GM15510 (cell line): ENCODE measurements around the gene FRAT1.

ENCODE experiments used
- POLR2A ChIP-seq: IDR thresholded peaks from 3 replicates; pipeline ENCODE4 v1.6.1; 2011; ENCODE audit warnings: borderline replicate concordance; ENCODE audit not compliant: insufficient read length; ENCODE audit errors: extremely low read depth

FRAT1 gene

GRCh38 chr10:97349752-97350513 is 30.9 kb downstream of the FRAT1 start:
- TF ChIP-seq POLR2A = no peak

- TF ChIP-seq POLR2A = no peak
These were observed 34.9 kb downstream of the FRAT1 start for GRCh38 chr10:97353945-97354344.

- no peak for TF ChIP-seq POLR2A
These were observed 36.5 kb downstream of the FRAT1 start for GRCh38 chr10:97355571-97355975.

- TF ChIP-seq POLR2A = no peak
These were observed 37.3 kb downstream of the FRAT1 start for GRCh38 chr10:97356318-97356914.

- TF ChIP-seq POLR2A = no peak
These were observed 37.8 kb downstream of the FRAT1 start for GRCh38 chr10:97356918-97357317.

GRCh38 chr10:97358349-97358748 is 39.3 kb downstream of the FRAT1 start:
- TF ChIP-seq POLR2A = no peak

- no peak for TF ChIP-seq POLR2A
These were observed 39.7 kb downstream of the FRAT1 start for GRCh38 chr10:97358781-97359180.

- TF ChIP-seq POLR2A = no peak
These were observed 41.9 kb downstream of the FRAT1 start for GRCh38 chr10:97360705-97361536.

GRCh38 chr10:97361537-97361901 is 42.4 kb downstream of the FRAT1 start:
- no peak for TF ChIP-seq POLR2A

GRCh38 chr10:97362310-97363033 is 43.4 kb downstream of the FRAT1 start:
- no peak for TF ChIP-seq POLR2A

- TF ChIP-seq POLR2A = no peak
These were observed 44.0 kb downstream of the FRAT1 start for GRCh38 chr10:97363071-97363470.

- TF ChIP-seq POLR2A = no peak
These were observed 46.8 kb downstream of the FRAT1 start for GRCh38 chr10:97365761-97366351.

GRCh38 chr10:97366572-97366971 is 47.5 kb downstream of the FRAT1 start:
- TF ChIP-seq POLR2A = no peak

GRCh38 chr10:97367126-97367649 is 48.1 kb downstream of the FRAT1 start:
- no peak for TF ChIP-seq POLR2A
